ENCODE measurements around the gene SPIRE1. TPM values are rescaled to one million over a fixed set of nuclear protein-coding genes. Genes with fewer than 3 reads are reported as not detected.
A peak's percentile ranks its signal among the peaks of the same experiment; 100 is the strongest.
"Not testable (repeated sequence)": the region's sequence is repeated elsewhere in the genome, so short reads cannot be mapped to it uniquely, and the experiment has no call there.

SPIRE1 gene
- total RNA-seq, 1 donor from 2014 or later, result 13.7 TPM

DNA sequence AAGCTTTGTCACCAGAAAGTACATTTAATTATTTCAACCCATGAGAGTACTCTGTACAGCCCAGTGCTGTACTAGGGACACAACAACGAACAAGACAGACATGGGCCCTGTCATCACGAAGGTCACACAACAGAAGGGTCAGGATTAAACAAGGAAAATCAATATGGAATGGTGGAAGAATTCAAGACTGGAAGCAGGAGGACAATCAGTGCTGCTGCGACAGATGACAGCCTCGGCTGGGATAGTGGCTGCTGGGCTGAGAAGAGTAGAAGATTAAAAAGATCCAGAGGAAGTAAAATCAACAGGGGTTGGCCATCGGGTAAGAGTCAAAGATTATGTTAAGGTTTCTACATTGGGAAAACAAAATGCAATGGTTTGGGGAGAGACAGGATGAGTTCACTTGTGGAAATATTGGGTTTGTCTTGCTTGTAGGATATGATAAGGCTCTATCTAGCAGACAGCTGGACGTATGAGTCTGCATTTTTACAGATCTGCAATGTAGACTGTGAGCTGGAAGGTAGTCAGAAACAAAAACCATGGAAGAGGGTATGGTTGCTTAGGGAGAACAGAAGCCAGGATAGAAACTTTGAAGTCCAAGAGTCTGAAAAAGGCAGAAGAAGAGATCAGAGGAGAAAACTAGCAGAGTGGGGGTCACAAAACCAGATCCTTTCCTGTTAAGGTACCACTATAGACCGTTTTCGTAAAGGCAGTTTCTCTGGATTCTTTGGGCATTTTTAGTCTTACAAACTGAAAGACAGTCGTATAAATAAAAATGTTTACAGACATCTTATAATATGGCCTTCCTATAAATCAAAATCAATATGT lies 166.1 kb downstream of the SPIRE1 start:
- no peak for DNase-seq (ENCODE audit: low read depth in 2 of 2)

DNA sequence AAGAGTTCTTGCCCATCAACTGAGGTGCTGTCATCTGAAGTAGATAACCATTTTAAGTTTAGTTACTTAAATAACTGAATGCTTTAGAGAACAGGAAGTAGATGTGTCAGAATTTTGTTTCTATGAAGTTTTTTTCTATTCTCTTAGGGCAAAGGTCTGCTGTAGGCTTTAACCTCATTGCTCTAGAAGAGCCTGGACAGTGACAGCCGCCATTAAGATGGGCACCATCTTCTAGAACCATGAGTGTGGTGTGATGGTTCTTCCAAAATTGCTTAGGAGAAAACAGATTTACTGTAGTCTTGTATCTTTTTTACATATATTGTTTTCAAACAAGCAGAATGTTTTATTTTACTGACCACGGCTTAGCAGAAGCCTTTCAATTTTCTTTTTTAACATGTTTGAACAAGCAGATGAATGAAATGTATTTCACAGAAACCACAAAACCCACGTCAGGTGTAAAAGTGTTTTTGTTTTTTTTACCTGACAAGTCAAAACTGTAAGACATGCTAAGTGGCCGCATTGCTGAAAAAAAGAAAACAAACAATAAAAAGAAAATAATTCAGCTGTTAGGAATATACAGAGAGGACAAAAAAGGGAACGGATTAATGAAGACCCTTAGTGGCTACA lies 172.3 kb downstream of the SPIRE1 start:
- DNase-seq (ENCODE audit: low read depth in 2 of 2), result no peak

DNA sequence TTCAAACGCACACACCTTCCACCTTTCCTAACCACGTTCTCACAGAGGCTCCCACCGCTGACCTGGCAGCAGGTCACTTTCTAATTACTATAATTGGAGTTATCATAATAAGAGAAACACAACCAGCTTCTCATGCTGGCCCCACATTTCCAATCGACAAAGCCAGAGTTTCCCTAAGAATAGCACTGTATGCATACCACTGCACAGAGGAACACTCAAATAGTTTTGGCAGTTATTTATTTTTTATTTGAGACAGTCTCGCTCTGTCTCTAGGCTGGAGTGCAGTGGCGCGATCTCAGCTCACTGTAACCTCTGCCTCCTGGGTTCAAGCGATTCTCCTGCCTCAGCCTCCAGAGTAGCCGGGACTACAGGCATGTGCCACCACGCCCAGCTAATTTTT lies 176.0 kb downstream of the SPIRE1 start:
- not testable (repeated sequence) for DNase-seq (ENCODE audit: low read depth in 2 of 2)

DNA sequence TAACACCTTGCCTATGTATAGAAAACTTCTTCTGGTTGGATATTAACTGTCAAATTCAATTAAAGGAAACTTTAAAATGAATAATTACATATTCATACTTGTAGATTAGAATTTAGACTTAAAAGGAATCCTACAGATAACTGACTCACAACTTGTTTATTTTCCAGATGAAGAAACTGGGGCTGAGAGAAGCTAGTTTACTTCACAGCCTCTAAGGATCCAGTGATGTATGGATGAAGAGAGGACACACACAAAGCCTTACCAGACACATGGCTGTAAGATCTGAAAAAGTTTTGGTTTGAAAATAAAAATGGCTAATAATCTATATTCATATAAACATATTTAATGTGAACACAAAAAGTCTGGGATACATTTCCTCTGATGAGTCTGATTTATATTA lies 177.9 kb downstream of the SPIRE1 start:
- DNase-seq (ENCODE audit: low read depth in 2 of 2), result no peak

DNA sequence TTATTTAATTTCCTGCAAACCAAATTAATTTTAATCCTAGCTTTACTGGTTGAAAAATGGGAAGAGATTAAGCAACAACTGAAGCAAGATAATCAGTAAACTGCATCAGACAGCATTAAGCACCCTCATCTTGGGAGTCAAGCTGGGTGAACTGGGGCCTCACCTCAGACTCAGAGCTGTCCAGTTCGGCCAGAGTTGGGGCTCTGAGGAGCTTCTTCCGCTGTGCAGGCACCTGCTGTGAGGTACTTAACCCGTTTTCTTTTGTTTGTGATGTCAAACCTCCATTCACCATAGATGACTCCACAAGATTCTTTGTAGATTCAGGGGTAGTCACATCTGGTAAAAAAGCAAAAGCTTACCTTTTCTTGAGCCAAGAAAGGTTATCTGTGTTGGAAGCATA lies 178.4 kb downstream of the SPIRE1 start:
- DNase-seq (ENCODE audit: low read depth in 2 of 2), result no peak

DNA sequence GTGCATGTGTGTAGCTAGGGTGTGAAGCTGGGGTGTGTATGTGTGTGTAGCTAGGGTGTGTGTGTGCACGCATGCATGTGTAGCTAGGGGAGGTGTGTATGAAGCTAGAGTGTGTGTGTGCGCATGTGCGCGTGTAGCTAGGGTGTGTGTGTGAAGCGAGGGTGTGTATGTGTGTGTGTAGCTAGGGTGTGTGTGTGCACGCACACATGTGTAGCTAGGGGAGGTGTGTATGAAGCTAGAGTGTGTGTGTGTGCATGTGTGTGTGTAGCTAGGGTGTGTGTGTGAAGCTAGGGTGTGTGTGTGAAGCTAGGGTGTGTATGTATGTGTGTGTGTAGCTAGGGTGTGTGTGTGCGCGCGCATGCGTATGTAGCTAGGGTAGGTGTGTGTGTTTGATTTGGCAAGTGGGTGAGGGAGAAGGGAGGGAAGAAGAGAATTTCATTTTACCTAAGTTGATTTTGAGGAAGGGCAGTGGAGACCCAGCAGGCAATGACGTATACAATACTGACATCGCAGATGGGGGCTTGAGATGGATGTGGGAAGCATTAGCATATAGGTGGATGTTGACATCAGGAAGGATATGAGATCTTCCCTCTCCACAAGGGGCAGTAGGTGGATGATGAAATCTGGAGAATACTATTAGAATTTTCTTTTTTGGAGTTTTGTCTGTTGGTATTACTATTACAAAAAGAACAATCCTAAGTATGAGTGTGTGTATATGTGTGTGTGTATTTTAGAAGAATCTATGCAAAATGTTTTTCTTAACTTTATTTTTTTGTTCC lies 179.4 kb downstream of the SPIRE1 start:
- DNase-seq (ENCODE audit: low read depth in 2 of 2), result no peak

DNA sequence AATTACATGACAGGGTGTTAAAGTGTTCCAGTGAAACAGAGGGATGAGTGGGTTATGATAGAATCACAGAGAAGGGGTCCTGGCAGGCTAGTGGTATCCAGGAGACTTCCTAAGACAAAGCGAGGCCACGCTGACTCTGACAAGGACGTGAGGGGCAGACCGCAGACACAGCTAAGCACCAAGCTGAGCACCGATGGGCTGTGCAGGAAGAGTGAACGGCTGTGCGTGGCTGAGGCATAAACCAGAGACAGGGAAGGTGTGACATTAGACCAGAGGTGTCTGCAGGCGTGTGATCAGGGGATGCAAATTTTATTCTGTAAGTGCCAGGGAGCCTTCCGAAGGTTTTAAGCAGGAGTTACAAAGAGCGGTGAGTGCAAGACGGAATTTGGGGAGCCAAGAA lies 180.3 kb downstream of the SPIRE1 start:
- no peak for DNase-seq (ENCODE audit: low read depth in 2 of 2)

DNA sequence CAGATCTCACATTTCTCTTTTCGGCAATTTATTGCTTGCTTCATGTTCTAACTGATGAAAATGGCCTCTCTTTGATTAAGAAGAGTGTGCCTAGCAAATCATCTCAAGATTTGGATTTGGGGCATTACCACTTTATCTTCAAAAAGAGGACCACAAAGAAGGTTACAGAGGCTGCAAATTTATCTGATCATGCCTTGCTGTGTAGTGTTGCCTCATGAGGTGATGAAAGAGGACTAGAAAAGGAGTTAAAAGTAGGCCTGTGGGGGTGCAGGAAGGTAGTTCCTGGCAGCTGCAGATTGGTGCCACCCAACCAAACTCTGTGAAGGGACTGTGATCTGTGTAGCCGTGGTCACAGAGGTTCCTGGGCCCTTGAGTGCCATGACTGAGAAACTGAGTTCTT lies 181.0 kb downstream of the SPIRE1 start:
- DNase-seq (ENCODE audit: low read depth in 2 of 2), result no peak

DNA sequence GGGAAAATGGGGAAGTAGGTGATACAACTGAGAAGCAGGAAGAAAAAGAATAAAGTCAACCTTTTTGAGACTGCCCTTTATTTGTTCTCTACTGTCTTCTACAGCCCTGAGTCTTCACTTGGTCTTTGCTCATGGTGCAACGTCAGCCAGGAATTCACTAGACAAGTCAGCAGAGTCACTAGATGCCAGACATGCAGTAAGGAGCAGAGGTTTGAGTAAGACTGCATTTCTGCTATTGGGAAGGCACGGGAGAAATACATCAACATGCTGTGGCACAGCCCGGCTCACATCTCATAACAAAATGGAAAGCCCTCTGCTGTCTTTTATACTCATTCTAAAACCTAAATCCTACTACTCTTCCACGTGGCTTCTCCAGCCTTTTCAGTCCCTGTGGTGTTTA lies 183.0 kb downstream of the SPIRE1 start:
- no peak for DNase-seq (ENCODE audit: low read depth in 2 of 2)

DNA sequence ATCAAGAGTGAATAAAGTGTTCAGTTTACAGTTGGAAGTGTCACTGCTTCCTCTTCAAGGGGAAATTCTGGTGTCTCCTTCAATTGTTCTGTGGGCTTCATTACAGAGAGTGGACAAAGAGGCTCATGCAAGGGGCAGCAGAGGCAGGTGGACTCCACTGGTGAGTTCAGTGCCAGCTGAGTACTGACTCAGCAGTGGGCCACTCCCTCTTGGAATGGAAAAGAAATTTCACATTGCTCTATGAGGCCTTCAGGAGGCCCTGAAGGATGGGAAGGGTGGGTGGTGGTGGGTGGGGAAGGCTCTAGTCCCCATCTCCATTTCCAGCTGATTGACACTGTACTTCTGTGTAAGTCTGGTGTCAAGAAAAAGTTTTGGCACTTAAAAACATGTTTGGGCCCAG lies 183.8 kb downstream of the SPIRE1 start:
- DNase-seq (ENCODE audit: low read depth in 2 of 2), result peak; percentile 23 to 25

DNA sequence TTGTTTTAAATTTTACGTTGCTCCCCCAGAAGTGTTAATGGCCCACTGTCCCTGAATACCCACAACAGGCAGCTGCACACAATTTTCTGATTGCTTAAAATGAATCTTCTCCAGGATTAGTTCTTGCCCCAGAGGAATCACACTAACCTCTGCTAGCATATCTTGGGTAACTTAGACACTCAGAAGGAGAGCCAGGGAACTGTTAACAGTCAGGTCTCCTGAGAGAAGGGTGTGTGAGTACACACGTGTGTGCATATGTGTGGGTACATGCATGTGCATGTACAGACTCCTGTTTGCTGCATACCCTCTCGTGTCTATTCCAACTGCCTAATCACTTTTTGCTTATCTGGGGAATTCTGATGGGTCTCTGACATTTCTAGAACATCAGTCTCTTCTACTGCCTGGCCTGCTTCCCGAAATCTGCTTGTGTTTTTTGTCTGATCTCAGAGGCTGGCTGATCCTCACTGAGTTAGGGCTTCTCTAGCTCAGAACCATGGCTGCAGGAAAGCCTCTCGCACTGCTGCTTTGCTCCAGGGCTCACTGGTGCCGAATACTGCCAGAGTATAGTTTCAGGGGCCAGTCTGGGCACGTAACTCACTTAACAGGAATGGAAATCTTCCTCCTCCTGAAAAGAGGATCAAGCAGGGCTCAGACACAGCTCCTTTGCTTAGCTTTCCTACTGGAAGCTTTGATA lies 187.4 kb downstream of the SPIRE1 start:
- DNase-seq (ENCODE audit: low read depth in 2 of 2), result no peak

DNA sequence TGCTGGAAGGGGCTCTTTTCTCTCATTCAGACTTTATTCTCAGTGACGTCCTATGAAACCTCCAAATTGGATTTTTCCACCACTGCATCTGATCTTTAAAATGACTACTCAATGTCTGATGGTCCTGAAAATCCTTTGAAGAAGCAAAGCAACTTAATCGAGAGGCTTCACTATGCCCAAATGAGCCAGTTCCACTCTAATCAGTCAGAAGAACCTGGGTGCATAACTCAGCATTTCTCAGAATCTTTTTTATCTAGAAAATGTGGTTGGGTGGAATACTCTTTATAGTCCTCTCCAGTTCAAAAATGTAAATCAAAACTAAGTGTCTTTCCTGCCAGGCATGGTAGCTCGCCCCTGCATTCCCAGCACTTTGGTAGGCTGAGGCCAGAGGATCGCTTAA lies 189.5 kb downstream of the SPIRE1 start:
- DNase-seq (ENCODE audit: low read depth in 2 of 2), result no peak

DNA sequence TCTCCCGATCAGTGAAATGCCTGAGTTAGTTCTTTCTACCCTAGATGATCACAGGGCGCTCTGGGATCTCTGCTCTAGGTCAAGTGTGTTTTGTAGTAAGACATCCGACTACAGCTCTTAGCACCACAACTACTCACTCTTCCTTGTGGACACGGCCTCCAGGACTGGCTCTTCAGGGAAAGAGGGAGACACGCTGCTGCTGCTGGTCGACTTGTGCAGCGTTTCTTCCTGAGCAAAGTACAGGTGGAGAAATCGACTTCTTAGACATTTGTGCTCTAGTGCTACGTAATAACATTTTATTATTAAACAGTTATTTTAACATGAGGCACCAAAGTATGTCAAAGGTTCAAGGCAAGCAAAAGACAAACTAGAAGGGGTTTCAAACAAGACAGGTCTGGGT lies 193.2 kb downstream of the SPIRE1 start:
- DNase-seq (ENCODE audit: low read depth in 2 of 2), result no peak

DNA sequence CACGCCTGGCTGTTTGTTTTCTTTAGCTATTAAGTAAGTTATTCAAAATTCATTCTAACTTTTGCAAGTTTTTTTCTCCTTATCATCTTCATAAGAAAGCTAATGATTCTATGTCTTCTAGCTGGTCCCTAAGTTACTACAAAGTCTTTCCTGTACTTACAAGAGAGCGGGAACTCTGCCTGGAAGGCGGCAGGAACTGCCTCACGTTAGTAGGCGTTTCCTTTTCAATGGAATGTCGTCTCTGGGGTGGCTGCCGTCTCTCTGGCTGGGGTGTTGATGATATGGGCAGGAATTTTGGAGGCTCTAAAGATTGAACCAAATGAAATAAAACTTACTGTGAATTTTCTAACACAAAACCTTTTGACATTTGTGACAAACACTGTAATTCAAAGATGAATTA lies 194.7 kb downstream of the SPIRE1 start:
- DNase-seq (ENCODE audit: low read depth in 2 of 2), result peak; percentile 5 to 56

DNA sequence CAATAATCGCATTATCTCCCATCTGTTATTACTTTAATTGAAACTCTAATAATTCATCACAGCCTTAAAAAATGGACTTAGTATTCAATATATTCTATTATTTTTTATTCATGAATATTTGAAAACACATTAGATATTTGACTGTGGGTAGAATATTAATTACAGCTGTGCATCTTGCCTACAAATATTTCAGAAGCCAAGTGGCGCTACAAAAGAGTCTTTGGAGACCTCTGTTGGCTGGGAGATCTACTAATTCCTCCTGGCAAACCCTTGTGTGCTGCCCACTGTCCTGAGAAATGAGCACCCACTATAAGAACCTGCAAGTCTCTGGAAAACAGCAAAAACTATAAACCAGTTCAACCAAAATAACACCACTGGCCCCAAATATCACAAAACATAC lies 195.7 kb downstream of the SPIRE1 start:
- DNase-seq (ENCODE audit: low read depth in 2 of 2), result no peak

DNA sequence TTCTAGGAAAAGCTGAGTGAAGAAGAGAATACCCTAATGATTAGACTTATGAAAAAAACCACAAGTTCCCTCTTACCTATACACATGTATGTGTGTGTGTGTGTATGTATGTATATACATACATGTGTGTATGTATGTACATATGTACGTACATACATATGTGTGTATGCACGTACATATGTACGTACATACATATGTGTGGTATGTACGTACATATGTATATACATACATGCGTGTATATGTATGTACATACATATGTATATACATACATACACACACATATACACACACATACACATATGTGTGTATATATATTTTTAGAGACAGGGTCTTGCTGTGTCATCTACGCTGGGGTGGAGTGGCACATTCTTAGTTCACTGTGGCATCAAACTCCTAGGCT lies 196.6 kb downstream of the SPIRE1 start:
- no peak for DNase-seq (ENCODE audit: low read depth in 2 of 2)

DNA sequence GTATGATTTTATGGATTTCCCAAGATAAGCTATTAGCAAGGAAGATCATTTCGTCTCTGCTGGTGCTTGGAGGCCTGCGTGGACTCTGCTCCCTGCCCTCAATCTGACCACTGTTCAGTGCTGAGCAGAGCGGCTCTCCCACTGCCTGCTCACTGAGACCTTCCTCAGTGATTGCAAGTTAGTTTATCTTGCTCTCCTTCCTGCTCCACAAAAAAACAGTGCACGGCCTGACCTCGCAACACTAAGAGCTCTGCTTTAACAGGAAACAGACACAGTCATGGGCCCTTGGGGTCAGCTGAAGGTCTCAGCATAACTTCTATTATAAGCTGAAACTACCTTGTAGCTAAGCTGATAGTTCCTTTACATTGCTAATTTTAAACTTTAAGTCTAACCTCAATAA lies 197.0 kb downstream of the SPIRE1 start:
- DNase-seq (ENCODE audit: low read depth in 2 of 2), result peak; percentile 79 to 91

DNA sequence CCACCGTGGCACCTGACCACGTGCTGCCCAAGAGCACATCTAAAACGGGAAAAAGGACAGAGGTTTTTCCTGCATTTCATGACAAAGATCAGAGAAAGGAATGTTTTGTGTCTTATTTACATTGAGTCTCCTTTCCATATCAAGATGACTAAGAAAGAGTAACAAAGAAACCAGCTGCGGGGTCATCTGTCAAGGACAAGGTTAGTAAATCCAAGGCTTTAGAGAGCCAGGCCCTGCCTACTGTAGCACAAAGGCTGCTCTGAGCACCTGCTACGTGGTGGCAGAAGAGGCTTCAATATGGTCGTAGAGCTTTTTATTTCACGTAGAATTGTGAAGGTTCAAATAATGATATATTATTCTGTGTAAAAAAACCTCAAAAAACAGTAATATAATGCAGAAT lies 199.1 kb downstream of the SPIRE1 start:
- DNase-seq (ENCODE audit: low read depth in 2 of 2), result peak in 1 of 2 donors; percentile 54

DNA sequence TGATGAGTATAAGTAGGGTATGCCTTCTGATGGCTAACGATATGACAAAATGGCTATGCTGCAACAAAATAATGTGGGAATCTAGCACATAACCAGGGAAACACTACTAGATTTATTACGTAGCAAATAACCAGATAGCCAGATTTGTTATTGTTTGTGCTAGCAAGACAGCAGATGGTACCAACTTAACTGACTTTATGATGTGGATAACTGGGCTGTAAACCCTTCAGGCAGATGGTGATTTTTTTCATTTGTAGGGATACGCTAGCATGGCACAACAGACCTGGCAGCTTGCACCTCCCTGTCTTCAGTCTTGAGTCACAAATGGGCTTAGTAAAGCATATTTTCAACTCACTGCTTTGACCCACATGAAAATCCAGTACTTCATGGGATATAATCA lies 201.5 kb downstream of the SPIRE1 start:
- no peak for DNase-seq (ENCODE audit: low read depth in 2 of 2)

DNA sequence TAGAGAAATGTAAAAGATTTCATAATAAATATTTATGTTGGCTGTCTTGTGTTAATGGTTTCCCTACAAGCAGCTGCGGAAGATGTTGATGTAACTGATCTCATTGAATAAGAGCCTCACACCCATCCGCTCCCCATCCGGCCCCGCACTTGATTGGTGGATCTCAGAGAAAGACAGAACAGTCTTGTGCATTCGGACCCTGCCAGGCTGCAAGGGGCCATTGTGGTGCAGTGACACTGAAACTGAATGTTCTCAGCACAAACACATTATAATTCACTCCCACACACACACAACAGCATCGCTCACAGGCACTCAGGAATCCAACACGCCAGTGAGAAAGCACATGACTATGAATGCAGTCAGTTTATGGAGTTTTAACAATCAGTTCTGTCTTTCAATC lies 202.4 kb downstream of the SPIRE1 start:
- peak in 1 of 2 donors; percentile 29 for DNase-seq (ENCODE audit: low read depth in 2 of 2)

DNA sequence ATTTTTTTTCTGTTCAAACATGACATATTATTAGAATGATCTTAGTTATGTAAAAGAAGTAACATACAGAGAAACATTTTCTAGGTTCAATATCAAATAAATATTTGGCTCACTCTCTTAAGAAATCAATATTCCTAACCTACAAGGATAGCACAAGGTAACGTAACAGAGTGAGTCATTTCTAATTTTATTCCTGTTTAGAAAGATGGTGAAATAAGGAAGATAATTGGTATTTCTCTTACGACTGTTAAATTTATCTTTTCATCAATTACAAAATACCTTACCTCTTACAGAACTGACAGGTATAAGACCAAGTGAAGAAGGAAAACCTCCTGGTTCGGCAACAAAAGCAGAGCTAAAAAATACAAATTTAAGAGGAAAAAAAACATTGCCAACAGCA lies 205.1 kb downstream of the SPIRE1 start:
- DNase-seq (ENCODE audit: low read depth in 2 of 2), result no peak

DNA sequence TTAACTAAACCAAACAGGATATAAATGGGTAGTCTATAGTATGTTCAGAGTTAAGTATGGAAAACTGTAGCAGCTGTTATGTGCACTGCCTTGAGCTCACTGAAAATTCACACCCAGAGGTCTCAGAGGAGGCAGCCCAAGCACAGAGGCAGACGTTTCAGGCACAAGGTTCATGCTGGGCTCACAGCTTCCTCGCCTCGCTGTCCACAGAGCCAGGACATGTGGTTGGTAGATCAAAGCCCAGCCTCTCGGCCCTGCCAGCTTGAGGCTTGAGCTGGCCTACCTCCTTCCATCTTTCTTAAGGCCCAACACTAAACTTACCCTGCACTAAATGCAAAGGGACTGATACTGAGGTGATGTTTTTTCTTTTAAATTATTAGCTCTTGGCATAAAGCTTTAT lies 206.5 kb downstream of the SPIRE1 start:
- DNase-seq (ENCODE audit: low read depth in 2 of 2), result no peak
